Esophagus muscularis mucosa (tissue), 4 donors: Measurements from ENCODE around the gene MAMDC4. TPM values are rescaled to one million over a fixed set of nuclear protein-coding genes. Genes with fewer than 3 reads are reported as not detected.
A peak's percentile ranks its signal among the peaks of the same experiment; 100 is the strongest.

Source experiments
- DNase-seq: peaks from one replicate; pipeline ENCODE4 v3.0.0-alpha.2; 2017; ENCODE audit errors: extremely low spot score
- H3K27ac ChIP-seq, 4 donors: fragments of 200-600 bp; sonication (generic); replicated peaks in 1 of 4; 1 replicate in 3 of 4; 2 replicates in 1 of 4; pipeline ENCODE4 v1.5.1; 2016 to 2019; ENCODE audit warnings: mild to moderate bottlenecking in 1 of 4
- H3K27me3 ChIP-seq, 4 donors: fragments of 200-600 bp; sonication (generic); one replicate each; pipeline versions ENCODE4 v1.5.1 to v1.6.0; 2016 to 2019
- H3K36me3 ChIP-seq, 4 donors: fragments of 200-600 bp; sonication (generic); one replicate each; pipeline ENCODE4 v1.5.1; 2016 to 2019
- H3K4me1 ChIP-seq, 4 donors: fragments of 200-600 bp; sonication (generic); one replicate each; pipeline ENCODE4 v1.5.1; 2016 to 2019
- H3K4me3 ChIP-seq, 4 donors: fragments of 200-600 bp; sonication (generic); 1 replicate in 2 of 4; 2 replicates in 2 of 4; pipeline ENCODE4 v1.5.1; 2016 to 2019; ENCODE audit warnings: mild to moderate bottlenecking in 4 of 4, moderate library complexity in 1 of 4
- H3K9me3 ChIP-seq, 4 donors: fragments of 200-600 bp; sonication (generic); 1 replicate in 3 of 4; 2 replicates in 1 of 4; pipeline ENCODE4 v1.5.1; 2016 to 2019
- EP300 ChIP-seq: sonication (generic); formaldehyde crosslinking; IDR thresholded peaks from one replicate; pipeline ENCODE4 v1.6.1; 2017; ENCODE audit warnings: antibody characterized with exemption
- POLR2A ChIP-seq: fragments of 450-650 bp; IDR thresholded peaks from one replicate; pipeline ENCODE4 v1.6.1; 2017; ENCODE audit warnings: antibody characterized with exemption, moderate library complexity, mild to moderate bottlenecking, low read depth
- POLR2AphosphoS5 ChIP-seq, 2 donors: sonication (generic); formaldehyde crosslinking; IDR thresholded peaks; one replicate each; pipeline ENCODE4 v1.6.1; 2017; ENCODE audit warnings: antibody characterized with exemption in 2 of 2
- WGBS: methylation state at CpG from one replicate; pipeline ENCODE4 v1.1.5; 2018; 5-methylcytosine and 5-hydroxymethylcytosine counted together
- intact Hi-C: fragments of 100-400 bp; cut with DNase I; formaldehyde crosslinking; loops from one replicate; pipeline ENCODE4 v1.15.1; 2023
- total RNA-seq, 4 donors: library from RNA; depleted of rRNA; stranded (reverse); fragments of >200 nt; gene quantifications; one replicate each; pipeline versions ENCODE4 v1.1.0 to v1.2.1, GENCODE V29; 2016
- TF ChIP-seq, protein P1 (sequence below), 3 experiments: fragments of 200-600 bp in 2 of 3; fragments of 450-650 bp in 1 of 3; sonication (generic) in 2 of 3; IDR thresholded peaks; one replicate each; pipeline ENCODE4 v1.5.1; 2017 to 2019; ENCODE audit warnings: antibody characterized with exemption in 3 of 3, mild to moderate bottlenecking in 2 of 3, moderate library complexity in 1 of 3

Gene MAMDC4
- total RNA-seq, 4 donors from 2014 or later = 1.7 to 4.7 (median 2.1) TPM

DNA sequence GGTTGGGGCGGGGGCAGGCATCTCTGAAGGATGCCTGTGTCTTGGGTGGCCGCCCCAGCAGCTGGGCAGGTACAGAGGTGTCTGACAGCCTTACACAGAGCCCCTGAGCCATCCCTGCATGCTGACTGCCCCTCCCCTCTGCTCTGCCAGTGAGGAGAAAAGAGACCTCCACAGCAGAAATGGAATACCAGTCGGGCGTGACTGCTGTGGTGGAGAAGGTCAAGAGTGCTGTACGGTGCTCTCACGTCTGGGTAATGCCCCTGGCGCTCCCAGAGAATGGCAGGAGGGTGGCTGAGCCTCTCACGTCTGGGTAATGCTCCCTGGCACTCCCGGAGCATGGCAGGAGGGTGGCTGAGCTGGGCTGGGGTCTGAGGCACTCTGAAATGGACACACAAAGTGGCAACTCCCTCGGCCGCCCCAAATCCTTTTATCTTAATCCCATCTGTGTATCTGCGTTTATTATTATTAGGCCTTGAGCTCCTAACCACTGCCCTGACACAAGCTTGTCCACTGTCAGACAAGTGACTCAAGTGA is 46.9 kb upstream of the MAMDC4 start:
- intact Hi-C loops = no loop called here
- WGBS = 86% methylated on average over 11 of the region's 12 CpGs
- Histone ChIP-seq H3K36me3 (peaks cover 0 to 14% (median 6%) of the 10 kb centered on the region in 4 donors), H3K27me3 (peaks cover 0 to 28% (median 18%) of the 10 kb centered on the region in 4 donors), H3K9me3 (no peaks in the 10 kb centered on the region), H3K4me3 (no peak overlapping the region), H3K4me1 (peaks cover 39 to 51% (median 46%) of the 10 kb centered on the region in 4 donors), H3K27ac (no peak overlapping the region)
- TF ChIP-seq POLR2AphosphoS5 (IDR thresholded peaks at IDR 0.05) (no peak), POLR2A (no peak), EP300 (no peak)
- TF ChIP-seq, protein P1, sequence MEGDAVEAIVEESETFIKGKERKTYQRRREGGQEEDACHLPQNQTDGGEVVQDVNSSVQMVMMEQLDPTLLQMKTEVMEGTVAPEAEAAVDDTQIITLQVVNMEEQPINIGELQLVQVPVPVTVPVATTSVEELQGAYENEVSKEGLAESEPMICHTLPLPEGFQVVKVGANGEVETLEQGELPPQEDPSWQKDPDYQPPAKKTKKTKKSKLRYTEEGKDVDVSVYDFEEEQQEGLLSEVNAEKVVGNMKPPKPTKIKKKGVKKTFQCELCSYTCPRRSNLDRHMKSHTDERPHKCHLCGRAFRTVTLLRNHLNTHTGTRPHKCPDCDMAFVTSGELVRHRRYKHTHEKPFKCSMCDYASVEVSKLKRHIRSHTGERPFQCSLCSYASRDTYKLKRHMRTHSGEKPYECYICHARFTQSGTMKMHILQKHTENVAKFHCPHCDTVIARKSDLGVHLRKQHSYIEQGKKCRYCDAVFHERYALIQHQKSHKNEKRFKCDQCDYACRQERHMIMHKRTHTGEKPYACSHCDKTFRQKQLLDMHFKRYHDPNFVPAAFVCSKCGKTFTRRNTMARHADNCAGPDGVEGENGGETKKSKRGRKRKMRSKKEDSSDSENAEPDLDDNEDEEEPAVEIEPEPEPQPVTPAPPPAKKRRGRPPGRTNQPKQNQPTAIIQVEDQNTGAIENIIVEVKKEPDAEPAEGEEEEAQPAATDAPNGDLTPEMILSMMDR (IDR thresholded peaks at IDR 0.05) = no peak
- DNase-seq = no peak

DNA sequence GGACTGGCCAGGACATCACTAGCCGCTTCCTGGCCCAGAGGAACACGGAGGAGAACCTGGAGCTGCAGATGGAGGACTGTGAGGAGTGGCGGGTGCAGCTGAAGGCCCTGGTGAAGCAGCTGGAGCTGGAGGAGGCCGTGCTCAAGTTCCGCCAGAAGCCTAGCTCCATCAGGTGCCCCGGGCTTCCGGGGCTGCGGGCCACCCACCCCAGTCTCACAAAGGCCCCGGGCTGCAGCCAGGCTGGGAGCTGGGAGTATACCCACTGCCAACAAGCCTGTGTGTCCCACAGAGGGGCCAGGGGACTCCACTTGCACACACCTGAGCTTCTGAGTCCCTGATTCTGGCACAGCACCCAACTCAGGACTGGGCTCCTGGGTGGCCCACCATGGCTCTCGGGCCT is 46.1 kb upstream of the MAMDC4 start:
- Histone ChIP-seq H3K4me1 (peaks cover 32 to 51% (median 46%) of the 10 kb centered on the region in 4 donors), H3K27ac (no peak overlapping the region), H3K4me3 (no peak overlapping the region), H3K36me3 (peaks cover 0 to 21% (median 8%) of the 10 kb centered on the region in 4 donors), H3K27me3 (peaks cover 0 to 21% (median 11%) of the 10 kb centered on the region in 4 donors), H3K9me3 (no peaks in the 10 kb centered on the region)
- DNase-seq = no peak
- intact Hi-C loops = no loop called here
- TF ChIP-seq POLR2AphosphoS5 (IDR thresholded peaks at IDR 0.05) (no peak), EP300 (no peak), POLR2A (no peak)
- TF ChIP-seq, protein P1 (IDR thresholded peaks at IDR 0.05) = no peak
- 97% methylated on average over 6 of the region's 10 CpGs for WGBS

DNA sequence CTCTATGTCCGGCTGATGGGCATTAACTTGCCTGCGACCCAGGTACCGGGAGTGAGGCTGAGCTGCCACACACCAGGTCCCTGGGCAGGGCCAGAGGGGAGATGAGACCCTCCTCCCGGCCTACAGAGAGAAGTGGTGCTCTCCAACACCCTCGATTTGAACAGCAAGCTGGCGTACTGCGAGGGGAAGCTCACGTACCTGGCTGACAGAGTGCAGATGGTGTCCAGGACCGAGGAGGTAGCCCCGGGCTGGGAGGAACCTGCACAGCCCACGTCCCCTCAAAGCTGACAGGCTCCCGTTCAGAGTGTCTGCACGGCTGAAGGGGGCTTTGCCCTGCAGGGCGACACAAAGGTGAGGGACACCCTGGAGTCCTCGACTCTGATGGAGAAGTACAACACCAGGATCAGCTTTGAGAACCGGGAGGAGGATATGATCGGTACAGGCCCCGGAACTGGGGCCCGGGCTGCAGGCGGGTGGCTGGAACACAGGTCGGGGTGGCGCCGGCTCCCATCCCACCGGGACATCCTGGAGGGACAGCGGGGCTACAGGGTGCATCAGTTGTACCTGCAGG is 45.4 kb upstream of the MAMDC4 start:
- 63% methylated on average over 10 of the region's 25 CpGs for WGBS
- H3K27me3 ChIP-seq = peaks cover 0 to 14% (median 5%) of the 10 kb centered on the region in 4 donors
- H3K4me1 ChIP-seq = peaks cover 28 to 48% (median 45%) of the 10 kb centered on the region in 4 donors
- peak overlapping the region; percentile 98 to 100 (median 98) for H3K4me3 ChIP-seq
- intact Hi-C loops = no loop called here
- peaks cover 0 to 23% (median 10%) of the 10 kb centered on the region in 4 donors for H3K36me3 ChIP-seq
- H3K9me3 ChIP-seq = no peaks in the 10 kb centered on the region
- TF ChIP-seq, protein P1 (IDR thresholded peaks at IDR 0.05) = no peak
- H3K27ac ChIP-seq = peak overlapping the region; percentile 87 to 93 (median 90)
- no peak for DNase-seq

DNA sequence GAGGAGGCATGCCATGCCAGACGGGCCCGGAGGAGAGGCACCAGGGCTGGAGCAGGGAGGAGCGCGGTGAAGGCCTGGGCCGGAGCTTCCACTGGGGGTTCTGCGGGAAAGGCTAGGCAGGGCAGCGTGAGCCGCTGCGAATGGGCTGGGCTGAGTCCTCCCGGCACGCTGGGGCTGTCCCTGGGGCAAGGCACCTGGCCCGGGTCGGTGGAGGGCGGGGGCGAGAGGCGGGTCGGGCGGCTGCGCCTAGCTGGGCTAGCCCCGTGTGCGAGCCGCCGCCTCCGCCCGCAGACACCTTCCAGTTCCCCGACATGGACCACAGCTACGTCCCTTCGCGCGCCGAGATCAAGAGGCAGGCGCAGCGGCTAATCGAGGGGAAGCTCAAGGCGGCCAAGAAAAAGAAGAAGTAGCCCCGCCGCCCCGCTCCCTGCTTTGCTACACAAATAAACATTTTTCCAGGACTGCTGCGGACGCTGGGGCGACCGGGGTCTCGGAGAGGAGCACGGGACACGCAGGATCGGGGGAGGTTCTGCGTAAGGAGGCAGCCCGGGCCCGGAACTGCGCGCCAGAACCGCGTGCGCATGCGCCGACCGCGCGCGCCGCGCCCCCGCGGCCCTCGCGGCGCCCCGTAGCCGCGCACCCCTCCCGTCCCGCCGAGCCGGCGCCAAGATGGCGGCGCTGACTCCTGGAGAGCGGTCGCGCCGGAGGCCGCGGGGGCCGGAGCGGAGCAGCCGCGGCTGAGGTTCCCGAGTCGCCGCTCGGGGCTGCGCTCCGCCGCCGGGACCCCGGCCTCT is 44.7 kb upstream of the MAMDC4 start, which contains the start of gene RABL6:
RABL6 (plus strand) TSS at position 668 of the 794 bp plus-strand sequence. CDS start 249 bp downstream, outside the sequence.
- Histone ChIP-seq H3K4me1 (peaks cover 28 to 48% (median 45%) of the 10 kb centered on the region in 4 donors), H3K9me3 (no peaks in the 10 kb centered on the region), H3K27ac (peak within 1 kb of the TSS; percentile 87 to 93 (median 90)), H3K27me3 (peaks cover 0 to 6% (median under 1%) of the 10 kb centered on the region in 4 donors), H3K4me3 (peak within 1 kb of the TSS; percentile 98 to 100 (median 98)), H3K36me3 (peaks cover 0 to 24% (median 12%) of the 10 kb centered on the region in 4 donors)
- DNase-seq = peak; percentile 93
- TF ChIP-seq EP300 (no peak), POLR2AphosphoS5 (IDR thresholded peaks at IDR 0.05) (peak; percentile 43 to 82), POLR2A (no peak)
- TF ChIP-seq, protein P1 (IDR thresholded peaks at IDR 0.05) = peak in 1 of 3 experiments; percentile 32
- intact Hi-C loops = no loop called here
- WGBS = 1% methylated on average over 40 of the region's 96 CpGs
